Measurements from ENCODE around the gene TSPO. TPM values are rescaled to one million over a fixed set of nuclear protein-coding genes. Genes with fewer than 3 reads are reported as not detected.

TSPO gene
- total and polyA plus RNA-seq, 2 experiments from 2014 or later, result 34.6 to 44.7 TPM

DNA sequence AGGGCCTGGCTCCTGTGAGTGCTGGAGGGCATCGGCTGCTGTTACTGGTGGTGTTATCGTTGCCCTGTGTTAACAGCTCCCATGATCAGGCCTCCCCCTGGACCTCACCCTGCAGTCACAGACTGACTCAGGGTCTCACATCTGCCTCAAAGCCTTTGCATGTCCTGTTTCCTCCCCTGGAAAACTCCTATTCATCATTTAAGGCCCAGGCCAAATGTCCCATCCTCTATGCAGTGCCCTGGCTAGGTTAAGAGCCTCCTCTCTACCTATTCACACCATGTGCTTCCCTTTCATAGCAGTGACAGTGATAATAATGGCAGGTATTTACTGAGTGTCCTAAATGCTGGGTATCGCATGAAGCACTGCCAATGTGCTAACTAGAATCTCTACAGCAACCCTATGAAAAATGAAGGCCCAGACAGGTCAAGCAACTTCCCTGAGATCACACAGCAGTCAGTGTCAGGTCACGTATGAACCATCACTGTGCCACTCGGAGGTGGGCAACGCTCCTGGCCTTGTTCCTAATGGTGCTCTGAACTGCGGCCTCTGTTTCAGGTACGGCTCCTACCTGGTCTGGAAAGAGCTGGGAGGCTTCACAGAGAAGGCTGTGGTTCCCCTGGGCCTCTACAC, 9.3 kb downstream of the TSPO start:
- no peaks in the 10 kb centered on the region for H3K36me3 ChIP-seq (ENCODE audit: insufficient read depth)
- H3K27me3 Mint-ChIP-seq (ENCODE audit: insufficient read depth, low read depth, poor library complexity), result peaks cover 11% of the 10 kb centered on the region
- no peak overlapping the region for H2AFZ ChIP-seq
- no peaks in the 10 kb centered on the region for H3K27me3 ChIP-seq (ENCODE audit: insufficient read depth)
- no peaks in the 10 kb centered on the region for H3K9me3 Mint-ChIP-seq
- no peak overlapping the region for H3K4me2 ChIP-seq
- DNase-seq (ENCODE audit: low spot score) (no peak), ATAC-seq (no peak)
- H3K36me3 Mint-ChIP-seq (ENCODE audit: low read depth), result no peaks in the 10 kb centered on the region
- H3K27ac Mint-ChIP-seq, result no peak overlapping the region
- no peaks in the 10 kb centered on the region for H3F3A ChIP-seq (replicated peaks; ENCODE audit: low read depth)
- no peaks in the 10 kb centered on the region for H4K20me1 ChIP-seq (replicated peaks; ENCODE audit: insufficient read depth)
- TF ChIP-seq STAT1 (IDR thresholded peaks at IDR 0.05; ENCODE audit: unreplicated experiment) (no peak), CREB1 (CRISPR knock-in tag; IDR thresholded peaks at IDR 0.05; ENCODE audit: low read depth) (no peak), POLR2AphosphoS5 (IDR thresholded peaks at IDR 0.05; ENCODE audit: low read depth) (no peak), ETS1 (IDR thresholded peaks at IDR 0.05) (no peak), ZNF462 (CRISPR knock-in tag; IDR thresholded peaks at IDR 0.05) (no peak), EZH2phosphoT487 (IDR thresholded peaks at IDR 0.05; ENCODE audit: unreplicated experiment) (no peak), CTCF (conservative IDR thresholded peaks at IDR 0.05; ENCODE audit: low read depth in 2 of 2) (no peak), ZNF114 (CRISPR knock-in tag; IDR thresholded peaks at IDR 0.05) (no peak), JUNB (IDR thresholded peaks at IDR 0.05; ENCODE audit: unreplicated experiment) (no peak), ZNF331 (CRISPR knock-in tag; IDR thresholded peaks at IDR 0.05; ENCODE audit: low read depth) (no peak), EZH2 (IDR thresholded peaks at IDR 0.05; ENCODE audit: low read depth, unreplicated experiment) (no peak), NANOG (IDR thresholded peaks at IDR 0.05; ENCODE audit: borderline replicate concordance) (no peak)
- TF ChIP-seq, protein P1, sequence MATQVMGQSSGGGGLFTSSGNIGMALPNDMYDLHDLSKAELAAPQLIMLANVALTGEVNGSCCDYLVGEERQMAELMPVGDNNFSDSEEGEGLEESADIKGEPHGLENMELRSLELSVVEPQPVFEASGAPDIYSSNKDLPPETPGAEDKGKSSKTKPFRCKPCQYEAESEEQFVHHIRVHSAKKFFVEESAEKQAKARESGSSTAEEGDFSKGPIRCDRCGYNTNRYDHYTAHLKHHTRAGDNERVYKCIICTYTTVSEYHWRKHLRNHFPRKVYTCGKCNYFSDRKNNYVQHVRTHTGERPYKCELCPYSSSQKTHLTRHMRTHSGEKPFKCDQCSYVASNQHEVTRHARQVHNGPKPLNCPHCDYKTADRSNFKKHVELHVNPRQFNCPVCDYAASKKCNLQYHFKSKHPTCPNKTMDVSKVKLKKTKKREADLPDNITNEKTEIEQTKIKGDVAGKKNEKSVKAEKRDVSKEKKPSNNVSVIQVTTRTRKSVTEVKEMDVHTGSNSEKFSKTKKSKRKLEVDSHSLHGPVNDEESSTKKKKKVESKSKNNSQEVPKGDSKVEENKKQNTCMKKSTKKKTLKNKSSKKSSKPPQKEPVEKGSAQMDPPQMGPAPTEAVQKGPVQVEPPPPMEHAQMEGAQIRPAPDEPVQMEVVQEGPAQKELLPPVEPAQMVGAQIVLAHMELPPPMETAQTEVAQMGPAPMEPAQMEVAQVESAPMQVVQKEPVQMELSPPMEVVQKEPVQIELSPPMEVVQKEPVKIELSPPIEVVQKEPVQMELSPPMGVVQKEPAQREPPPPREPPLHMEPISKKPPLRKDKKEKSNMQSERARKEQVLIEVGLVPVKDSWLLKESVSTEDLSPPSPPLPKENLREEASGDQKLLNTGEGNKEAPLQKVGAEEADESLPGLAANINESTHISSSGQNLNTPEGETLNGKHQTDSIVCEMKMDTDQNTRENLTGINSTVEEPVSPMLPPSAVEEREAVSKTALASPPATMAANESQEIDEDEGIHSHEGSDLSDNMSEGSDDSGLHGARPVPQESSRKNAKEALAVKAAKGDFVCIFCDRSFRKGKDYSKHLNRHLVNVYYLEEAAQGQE (IDR thresholded peaks at IDR 0.05; ENCODE audit: unreplicated experiment), result no peak
- H3K9me2 ChIP-seq (ENCODE audit: insufficient read depth), result no peaks in the 10 kb centered on the region
- H3K79me2 ChIP-seq (replicated peaks; ENCODE audit: insufficient read depth), result no peaks in the 10 kb centered on the region
- no peak overlapping the region for H3K27ac ChIP-seq (ENCODE audit: low read depth)
- H3K4me3 ChIP-seq, result no peak overlapping the region
- no peaks in the 10 kb centered on the region for H3K4me1 ChIP-seq (ENCODE audit: insufficient read depth)
- peaks cover 3% of the 10 kb centered on the region; the same call in 2 of the 3 replicates for H3K4me1 Mint-ChIP-seq
- no peak overlapping the region; the same call in 2 of the 3 replicates for H3K4me3 Mint-ChIP-seq
